Endodermal cell (in vitro differentiated cells): ENCODE results near the gene EIF4E2. TPM values are rescaled to one million over a fixed set of nuclear protein-coding genes. Genes with fewer than 3 reads are reported as not detected.

Experiments used
- DNase-seq: peaks from one replicate; pipeline ENCODE4 v3.0.0-alpha.2; 2017
- H3K27ac ChIP-seq: 2 replicates; pipeline ENCODE4 v1.5.1; 2013; ENCODE audit warnings: mild to moderate bottlenecking, low read depth, low read length, moderate library complexity
- H3K27me3 ChIP-seq: 2 replicates; pipeline ENCODE4 v1.6.1; 2013; ENCODE audit warnings: mild to moderate bottlenecking, low read length, moderate library complexity; ENCODE audit not compliant: insufficient read depth, control insufficient read depth, poor library complexity, severe bottlenecking
- H3K36me3 ChIP-seq: 2 replicates; pipeline ENCODE4 v1.7.0; 2013; ENCODE audit warnings: mild to moderate bottlenecking, low read length, moderate library complexity; ENCODE audit not compliant: control insufficient read depth, insufficient read depth
- H3K4me1 ChIP-seq: one replicate; pipeline ENCODE4 v1.7.0; 2013; ENCODE audit warnings: low read length; ENCODE audit not compliant: control insufficient read depth, insufficient read depth
- H3K4me3 ChIP-seq: 2 replicates; pipeline ENCODE4 v1.5.1; 2013; ENCODE audit warnings: mild to moderate bottlenecking, low read length, moderate library complexity
- H3K9ac ChIP-seq: 2 replicates; pipeline ENCODE4 v1.6.1; 2013; ENCODE audit warnings: mild to moderate bottlenecking, low read length, moderate library complexity; ENCODE audit not compliant: poor library complexity, severe bottlenecking; ENCODE audit errors: extremely low read depth
- H3K9me3 ChIP-seq: 2 replicates; pipeline ENCODE4 v1.6.1; 2013; ENCODE audit warnings: mild to moderate bottlenecking, low read length, moderate library complexity; ENCODE audit not compliant: control insufficient read depth
- H3K27ac Mint-ChIP-seq: 2 replicates; pipeline ENCODE4 v1.8.0; 2020; ENCODE audit warnings: mixed read lengths
- H3K27me3 Mint-ChIP-seq: 2 replicates; pipeline ENCODE4 v1.8.0; 2021; ENCODE audit warnings: mild to moderate bottlenecking, mixed read lengths; ENCODE audit not compliant: insufficient read depth
- H3K36me3 Mint-ChIP-seq: 2 replicates; pipeline ENCODE4 v1.8.0; 2020; ENCODE audit warnings: low read depth, mixed read lengths
- H3K4me1 Mint-ChIP-seq: 2 replicates; pipeline ENCODE4 v1.8.0; 2020; ENCODE audit warnings: mixed read lengths
- H3K4me3 Mint-ChIP-seq: 2 replicates; pipeline ENCODE4 v1.8.0; 2020; ENCODE audit warnings: mild to moderate bottlenecking, moderate library complexity, mixed read lengths
- H3K9me3 Mint-ChIP-seq: 2 replicates; pipeline ENCODE4 v1.8.0; 2020; ENCODE audit warnings: mild to moderate bottlenecking, mixed read lengths
- WGBS, 2 experiments: methylation state at CpG; one replicate each; pipeline versions ENCODE4 v1.1.5 to v1.1.7; 2013; ENCODE audit warnings: missing lambda C conversion rate in 2 of 2, mixed read lengths in 1 of 2; ENCODE audit not compliant: insufficient coverage in 1 of 2, insufficient read length in 1 of 2; 5-methylcytosine and 5-hydroxymethylcytosine counted together
- total RNA-seq, 2 donors: library from RNA; stranded (reverse); fragmentation: NEBNext Ultra II Directional in 1 of 2; extraction: Animal tissue kit (Norgen Biotek cat#: 25700) in 1 of 2; gene quantifications; 2 replicates in 1 of 2; 3 replicates in 1 of 2; pipeline ENCODE4 v1.2.1, GENCODE V29; 2021
- TF ChIP-seq, protein P1 (sequence below): fragments of 200-600 bp; sonication (generic); conservative IDR thresholded peaks from 2 replicates; pipeline ENCODE4 v1.5.0; 2021; ENCODE audit warnings: antibody characterized with exemption, mild to moderate bottlenecking

EIF4E2 gene
- total RNA-seq, 2 donors from 2014 or later = 105 to 116 TPM

DNA sequence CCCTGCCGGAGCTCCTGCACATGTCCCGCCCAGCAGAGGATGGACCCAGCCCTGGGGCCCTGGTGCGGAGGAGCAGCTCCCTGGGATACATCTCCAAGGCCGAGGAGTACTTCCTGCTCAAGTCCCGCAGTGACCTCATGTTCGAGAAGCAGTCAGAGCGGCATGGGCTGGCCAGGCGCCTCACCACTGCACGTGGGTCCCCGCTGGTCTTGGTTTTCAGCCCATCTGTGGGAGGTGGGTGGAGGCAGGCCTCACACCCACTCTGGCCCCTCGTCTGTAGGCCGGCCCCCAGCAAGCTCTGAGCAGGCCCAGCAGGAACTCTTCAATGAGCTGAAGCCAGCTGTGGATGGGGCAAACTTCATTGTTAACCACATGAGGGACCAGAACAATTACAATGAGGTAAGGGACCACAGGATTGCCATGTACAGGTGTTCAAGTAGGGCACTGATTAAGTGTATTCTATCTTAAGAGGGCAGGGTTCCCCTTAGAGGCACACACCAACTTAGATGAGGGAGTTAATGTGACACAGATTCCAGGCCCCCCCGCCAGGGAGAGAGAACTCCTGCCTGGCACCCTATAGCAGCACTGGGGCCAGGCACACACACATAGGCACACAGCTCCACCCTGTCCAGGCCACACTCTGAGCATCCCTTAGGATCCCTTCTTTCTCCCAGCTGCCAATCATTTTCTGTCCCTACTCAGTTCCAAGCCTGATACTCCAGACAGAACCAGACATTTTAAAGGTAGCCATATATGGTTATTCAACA lies 16.4 kb upstream of the EIF4E2 start:
- 88% methylated on average over 3 to 13 of the region's 13 CpGs for WGBS, 2 experiments
- Mint-ChIP-seq H3K36me3 (no peaks in the 10 kb centered on the region), H3K9me3 (peaks cover 2% of the 10 kb centered on the region), H3K27me3 (peaks cover 3% of the 10 kb centered on the region), H3K4me3 (no peak overlapping the region), H3K4me1 (peaks cover 6% of the 10 kb centered on the region), H3K27ac (no peak overlapping the region)
- H3K36me3 ChIP-seq = no peaks in the 10 kb centered on the region
- no peaks in the 10 kb centered on the region for H3K27me3 ChIP-seq
- TF ChIP-seq, protein P1, sequence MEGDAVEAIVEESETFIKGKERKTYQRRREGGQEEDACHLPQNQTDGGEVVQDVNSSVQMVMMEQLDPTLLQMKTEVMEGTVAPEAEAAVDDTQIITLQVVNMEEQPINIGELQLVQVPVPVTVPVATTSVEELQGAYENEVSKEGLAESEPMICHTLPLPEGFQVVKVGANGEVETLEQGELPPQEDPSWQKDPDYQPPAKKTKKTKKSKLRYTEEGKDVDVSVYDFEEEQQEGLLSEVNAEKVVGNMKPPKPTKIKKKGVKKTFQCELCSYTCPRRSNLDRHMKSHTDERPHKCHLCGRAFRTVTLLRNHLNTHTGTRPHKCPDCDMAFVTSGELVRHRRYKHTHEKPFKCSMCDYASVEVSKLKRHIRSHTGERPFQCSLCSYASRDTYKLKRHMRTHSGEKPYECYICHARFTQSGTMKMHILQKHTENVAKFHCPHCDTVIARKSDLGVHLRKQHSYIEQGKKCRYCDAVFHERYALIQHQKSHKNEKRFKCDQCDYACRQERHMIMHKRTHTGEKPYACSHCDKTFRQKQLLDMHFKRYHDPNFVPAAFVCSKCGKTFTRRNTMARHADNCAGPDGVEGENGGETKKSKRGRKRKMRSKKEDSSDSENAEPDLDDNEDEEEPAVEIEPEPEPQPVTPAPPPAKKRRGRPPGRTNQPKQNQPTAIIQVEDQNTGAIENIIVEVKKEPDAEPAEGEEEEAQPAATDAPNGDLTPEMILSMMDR = no peak
- peaks cover 6% of the 10 kb centered on the region for H3K9me3 ChIP-seq
- no peak overlapping the region for H3K27ac ChIP-seq
- H3K4me3 ChIP-seq = no peak overlapping the region
- DNase-seq = no peak
- H3K9ac ChIP-seq = no peak overlapping the region
- no peaks in the 10 kb centered on the region for H3K4me1 ChIP-seq

DNA sequence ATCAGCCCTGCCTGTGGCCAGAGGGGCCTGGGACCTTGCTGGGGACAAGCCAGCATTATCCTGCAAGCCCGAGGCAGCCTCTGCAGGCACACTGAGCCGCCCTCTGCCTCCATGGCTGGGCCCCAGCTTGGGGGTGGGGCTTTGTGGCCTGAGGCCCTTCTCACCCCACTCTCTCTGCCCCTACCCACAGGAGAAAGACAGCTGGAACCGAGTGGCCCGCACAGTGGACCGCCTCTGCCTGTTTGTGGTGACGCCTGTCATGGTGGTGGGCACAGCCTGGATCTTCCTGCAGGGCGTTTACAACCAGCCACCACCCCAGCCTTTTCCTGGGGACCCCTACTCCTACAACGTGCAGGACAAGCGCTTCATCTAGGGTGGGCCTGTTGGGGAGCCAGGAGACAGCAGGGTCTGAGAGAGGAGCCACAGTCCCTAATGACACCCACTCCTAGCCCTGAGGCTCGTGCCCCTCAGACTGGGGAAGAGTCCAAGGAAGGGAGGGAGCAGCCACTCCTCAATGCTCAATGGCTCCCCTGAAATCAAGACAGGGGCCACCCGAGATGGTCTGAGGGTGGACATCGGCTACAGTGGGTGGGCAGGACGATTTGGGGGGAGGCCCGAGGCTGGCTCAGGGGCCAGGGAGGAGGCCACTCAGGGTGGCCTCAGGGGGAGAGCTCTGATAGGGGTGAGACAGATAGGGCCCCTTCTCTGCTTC lies 15.4 kb upstream of the EIF4E2 start:
- peaks cover 6% of the 10 kb centered on the region for H3K9me3 ChIP-seq
- H3K27me3 Mint-ChIP-seq = peaks cover 2% of the 10 kb centered on the region
- H3K4me3 Mint-ChIP-seq = no peak overlapping the region
- no peak overlapping the region for H3K27ac Mint-ChIP-seq
- 86 to 93% methylated on average over 5 to 14 of the region's 14 CpGs for whole genome bisulfite sequencing, 2 experiments
- no peaks in the 10 kb centered on the region for H3K27me3 ChIP-seq
- DNase-seq = no peak
- H3K4me3 ChIP-seq = no peak overlapping the region
- H3K4me1 ChIP-seq = no peaks in the 10 kb centered on the region
- no peak overlapping the region for H3K9ac ChIP-seq
- no peaks in the 10 kb centered on the region for H3K36me3 Mint-ChIP-seq
- TF ChIP-seq, protein P1 = no peak
- H3K27ac ChIP-seq = no peak overlapping the region
- H3K9me3 Mint-ChIP-seq = peaks cover 2% of the 10 kb centered on the region
- peaks cover 6% of the 10 kb centered on the region for H3K4me1 Mint-ChIP-seq
- H3K36me3 ChIP-seq = no peaks in the 10 kb centered on the region

- Histone ChIP-seq H3K27ac (no peak overlapping the region), H3K4me1 (no peaks in the 10 kb centered on the region), H3K36me3 (no peaks in the 10 kb centered on the region), H3K4me3 (no peak overlapping the region), H3K27me3 (no peaks in the 10 kb centered on the region), H3K9ac (no peak overlapping the region), H3K9me3 (peaks cover 6% of the 10 kb centered on the region)
- peaks cover 6% of the 10 kb centered on the region for H3K4me1 Mint-ChIP-seq
- 75 to 87% methylated on average over 2 to 5 of the region's 5 CpGs for whole genome bisulfite sequencing, 2 experiments
- H3K27ac Mint-ChIP-seq = no peak overlapping the region
- H3K36me3 Mint-ChIP-seq = no peaks in the 10 kb centered on the region
- TF ChIP-seq, protein P1 = no peak
- peaks cover 2% of the 10 kb centered on the region for H3K9me3 Mint-ChIP-seq
- peaks cover 2% of the 10 kb centered on the region for H3K27me3 Mint-ChIP-seq
- H3K4me3 Mint-ChIP-seq = no peak overlapping the region
- DNase-seq = no peak
Observed at GRCh38 chr2:232535761-232536530, 14.5 kb upstream of the EIF4E2 start.
